Measurements from ENCODE around the gene PKP3. TPM values are rescaled to one million over a fixed set of nuclear protein-coding genes. Genes with fewer than 3 reads are reported as not detected.

PKP3 gene
- total RNA-seq, 1 donor from 2014 or later = 0.85 TPM

DNA sequence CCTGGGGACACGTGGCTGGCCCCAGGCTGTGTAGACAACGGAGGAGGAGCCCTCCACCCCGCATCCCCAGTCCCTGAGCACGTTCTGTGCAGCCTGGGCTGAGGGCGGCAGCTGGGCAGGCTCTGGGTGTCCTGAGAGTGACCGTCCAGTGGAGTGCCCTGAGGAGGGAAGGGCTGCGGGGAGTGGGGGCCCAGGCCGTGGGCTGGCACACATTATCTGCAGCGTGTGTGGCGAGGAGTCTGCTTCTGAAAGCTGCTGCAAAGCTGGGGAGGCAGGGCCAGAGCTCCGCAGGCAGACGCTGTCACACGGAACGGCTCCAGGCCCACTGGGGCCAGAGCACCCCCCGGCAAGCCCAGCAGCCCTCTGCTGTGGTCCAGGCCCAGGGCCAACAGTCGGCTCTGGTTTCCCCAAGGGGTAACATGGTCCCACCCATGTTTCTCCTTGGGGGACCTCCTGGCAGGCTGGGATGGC is 48.6 kb downstream of the PKP3 start:
- Mint-ChIP-seq H3K9me3 (ENCODE audit: low read depth) (no peaks in the 10 kb centered on the region), H3K27me3 (ENCODE audit: low read depth) (no peaks in the 10 kb centered on the region), H3K4me3 (ENCODE audit: unreplicated experiment) (no peak overlapping the region), H3K36me3 (ENCODE audit: low read depth) (no peaks in the 10 kb centered on the region), H3K27ac (ENCODE audit: unreplicated experiment) (peak overlapping the region; percentile 12), H3K4me1 (ENCODE audit: low read depth) (peaks cover 10% of the 10 kb centered on the region)
- TF ChIP-seq, protein P1, sequence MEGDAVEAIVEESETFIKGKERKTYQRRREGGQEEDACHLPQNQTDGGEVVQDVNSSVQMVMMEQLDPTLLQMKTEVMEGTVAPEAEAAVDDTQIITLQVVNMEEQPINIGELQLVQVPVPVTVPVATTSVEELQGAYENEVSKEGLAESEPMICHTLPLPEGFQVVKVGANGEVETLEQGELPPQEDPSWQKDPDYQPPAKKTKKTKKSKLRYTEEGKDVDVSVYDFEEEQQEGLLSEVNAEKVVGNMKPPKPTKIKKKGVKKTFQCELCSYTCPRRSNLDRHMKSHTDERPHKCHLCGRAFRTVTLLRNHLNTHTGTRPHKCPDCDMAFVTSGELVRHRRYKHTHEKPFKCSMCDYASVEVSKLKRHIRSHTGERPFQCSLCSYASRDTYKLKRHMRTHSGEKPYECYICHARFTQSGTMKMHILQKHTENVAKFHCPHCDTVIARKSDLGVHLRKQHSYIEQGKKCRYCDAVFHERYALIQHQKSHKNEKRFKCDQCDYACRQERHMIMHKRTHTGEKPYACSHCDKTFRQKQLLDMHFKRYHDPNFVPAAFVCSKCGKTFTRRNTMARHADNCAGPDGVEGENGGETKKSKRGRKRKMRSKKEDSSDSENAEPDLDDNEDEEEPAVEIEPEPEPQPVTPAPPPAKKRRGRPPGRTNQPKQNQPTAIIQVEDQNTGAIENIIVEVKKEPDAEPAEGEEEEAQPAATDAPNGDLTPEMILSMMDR (IDR thresholded peaks at IDR 0.05) = no peak
- DNase-seq (ENCODE audit: low spot score) = peak; percentile 86

DNA sequence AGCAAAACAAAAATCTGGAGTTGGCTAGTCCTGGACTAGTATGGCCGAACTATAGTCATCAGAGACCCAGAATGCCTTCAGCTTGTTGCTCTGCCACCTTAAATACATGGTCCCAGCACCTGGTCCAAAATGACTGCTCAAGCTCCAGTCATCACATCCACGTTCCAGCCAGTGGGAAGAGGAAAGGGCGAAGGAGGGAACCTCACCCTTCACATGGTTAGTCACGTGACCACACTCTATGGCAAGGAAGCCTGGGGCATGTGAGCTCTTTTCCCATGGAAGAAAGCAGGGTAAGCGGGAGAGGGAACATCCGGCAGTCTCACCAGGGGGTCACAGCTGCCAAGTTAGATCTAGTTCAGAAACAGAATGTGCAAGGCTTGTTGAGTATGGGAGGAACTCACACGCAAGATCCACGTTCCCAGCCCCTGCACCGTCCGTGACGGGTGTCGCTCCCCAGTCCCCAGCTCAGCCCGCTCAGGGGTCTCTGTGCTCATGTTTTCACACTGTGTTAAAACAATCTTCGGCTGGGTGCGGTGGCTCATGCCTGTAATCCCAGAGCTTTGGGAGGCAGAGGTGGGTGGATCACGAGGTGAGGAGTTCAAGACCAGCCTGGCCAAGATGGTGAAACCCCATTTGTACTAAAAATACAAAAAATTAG is 49.7 kb downstream of the PKP3 start:
- no peaks in the 10 kb centered on the region for H3K27me3 Mint-ChIP-seq (ENCODE audit: low read depth)
- peaks cover 11% of the 10 kb centered on the region for H3K4me1 Mint-ChIP-seq (ENCODE audit: low read depth)
- H3K27ac Mint-ChIP-seq (ENCODE audit: unreplicated experiment) = peak overlapping the region; percentile 63
- H3K4me3 Mint-ChIP-seq (ENCODE audit: unreplicated experiment) = no peak overlapping the region
- DNase-seq (ENCODE audit: low spot score) = peak; percentile 80
- TF ChIP-seq, protein P1 (IDR thresholded peaks at IDR 0.05) = no peak
- no peaks in the 10 kb centered on the region for H3K9me3 Mint-ChIP-seq (ENCODE audit: low read depth)
- H3K36me3 Mint-ChIP-seq (ENCODE audit: low read depth) = no peaks in the 10 kb centered on the region

DNA sequence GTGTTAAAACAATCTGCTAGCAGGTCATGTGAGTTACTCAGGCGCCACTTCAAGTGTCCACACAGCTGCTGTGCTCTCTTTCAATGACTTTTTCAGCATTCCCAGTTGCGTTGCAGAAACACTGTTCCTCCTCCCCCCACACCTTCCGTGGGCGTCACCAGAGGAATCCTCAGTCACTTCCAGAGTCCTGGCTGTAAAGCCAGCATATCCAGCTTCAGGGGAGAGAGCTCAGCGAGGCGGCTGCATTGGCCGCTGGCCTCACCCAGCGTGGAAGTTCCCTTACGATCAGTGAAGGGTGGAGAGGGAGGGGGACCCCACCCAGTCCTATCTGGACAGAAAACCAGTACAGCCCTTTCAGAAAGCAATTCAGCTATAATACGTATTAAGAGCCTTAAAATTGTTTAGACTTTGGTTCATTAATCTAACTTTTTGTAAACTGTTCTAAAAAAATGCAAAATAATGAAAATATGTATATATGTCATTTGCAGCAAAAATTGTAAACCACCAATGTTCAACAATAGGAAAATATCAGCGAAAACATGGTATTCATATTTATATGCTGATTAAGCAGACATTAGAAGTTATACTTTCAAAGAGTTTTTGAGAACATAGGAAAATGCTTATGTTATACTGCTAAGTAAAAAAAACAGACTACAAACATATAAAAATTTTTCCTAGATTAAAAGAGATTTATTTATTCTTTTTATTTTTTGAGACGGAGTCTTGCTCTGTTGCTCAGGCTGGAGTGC is 50.6 kb downstream of the PKP3 start:
- peak overlapping the region; percentile 61 for H3K27ac Mint-ChIP-seq (ENCODE audit: unreplicated experiment)
- no peaks in the 10 kb centered on the region for H3K36me3 Mint-ChIP-seq (ENCODE audit: low read depth)
- DNase-seq (ENCODE audit: low spot score) = peak; percentile 58
- no peaks in the 10 kb centered on the region for H3K9me3 Mint-ChIP-seq (ENCODE audit: low read depth)
- TF ChIP-seq, protein P1 (IDR thresholded peaks at IDR 0.05) = no peak
- H3K27me3 Mint-ChIP-seq (ENCODE audit: low read depth) = no peaks in the 10 kb centered on the region
- H3K4me3 Mint-ChIP-seq (ENCODE audit: unreplicated experiment) = peak overlapping the region; percentile 28
- H3K4me1 Mint-ChIP-seq (ENCODE audit: low read depth) = peaks cover 17% of the 10 kb centered on the region

DNA sequence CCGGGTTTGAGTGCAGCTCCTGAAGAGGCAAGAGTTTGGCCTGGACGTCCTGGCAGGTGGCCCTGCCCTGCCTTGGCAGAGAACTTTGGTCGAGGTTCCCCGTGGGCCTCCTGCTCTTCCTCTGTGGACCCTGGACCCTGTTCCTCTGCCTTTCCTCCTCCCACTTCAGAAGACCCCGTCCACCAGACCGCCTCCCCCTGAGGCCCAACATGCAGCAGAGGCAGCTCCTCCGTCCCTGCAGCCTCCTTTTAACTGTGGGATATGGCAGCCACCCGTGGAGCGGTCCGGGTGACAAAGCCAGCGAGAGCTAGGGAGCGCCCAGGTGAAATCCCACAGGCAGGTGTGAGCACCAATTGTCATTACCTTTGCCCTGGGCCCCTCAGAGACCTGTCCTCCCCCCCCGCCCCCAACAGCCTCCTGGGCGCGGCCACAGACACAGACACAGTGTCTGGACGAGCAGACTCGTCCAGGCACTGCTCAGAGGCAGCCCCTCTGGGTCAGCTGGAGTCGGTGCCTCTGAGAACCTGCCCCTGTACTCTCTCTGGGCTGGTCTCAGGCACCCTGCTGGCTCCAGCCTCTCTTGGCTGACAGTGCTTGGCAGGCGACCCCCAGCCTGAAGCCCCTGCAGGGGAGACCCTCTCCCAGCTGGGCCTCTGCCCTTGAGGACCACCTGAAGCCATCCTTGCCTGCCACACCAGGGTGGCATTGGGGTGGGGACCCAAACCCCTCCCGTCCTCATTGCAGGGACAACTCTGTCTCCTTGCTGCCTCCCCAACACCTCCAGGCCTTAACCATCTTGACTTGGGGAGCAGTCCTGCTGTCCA is 52.0 kb downstream of the PKP3 start:
- TF ChIP-seq, protein P1 (IDR thresholded peaks at IDR 0.05) = no peak
- no peak overlapping the region for H3K27ac Mint-ChIP-seq (ENCODE audit: unreplicated experiment)
- peak; percentile 72 for DNase-seq (ENCODE audit: low spot score)
- no peak overlapping the region for H3K4me3 Mint-ChIP-seq (ENCODE audit: unreplicated experiment)
- no peaks in the 10 kb centered on the region for H3K9me3 Mint-ChIP-seq (ENCODE audit: low read depth)
- no peaks in the 10 kb centered on the region for H3K36me3 Mint-ChIP-seq (ENCODE audit: low read depth)
- peaks cover 22% of the 10 kb centered on the region for H3K4me1 Mint-ChIP-seq (ENCODE audit: low read depth)
- H3K27me3 Mint-ChIP-seq (ENCODE audit: low read depth) = no peaks in the 10 kb centered on the region

DNA sequence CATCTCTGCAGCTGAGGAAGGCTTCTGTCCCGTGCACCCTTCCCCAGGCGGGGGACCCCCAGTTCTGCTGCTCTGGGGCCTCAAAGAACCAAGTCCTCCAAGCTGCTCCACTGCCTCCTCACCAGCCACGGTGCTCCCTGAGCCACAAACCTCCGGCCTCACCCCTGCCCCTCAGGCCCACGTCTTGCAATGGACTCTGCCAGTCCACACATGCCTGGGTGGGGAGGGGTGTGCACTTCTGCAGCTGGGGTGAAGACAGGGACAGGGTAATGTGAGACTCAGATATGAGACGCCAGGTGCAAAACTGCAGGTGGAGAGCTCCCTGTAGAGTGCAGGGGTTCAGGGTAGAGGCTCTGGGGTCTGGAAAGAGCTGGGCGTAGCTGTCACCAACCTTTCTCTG is 52.9 kb downstream of the PKP3 start:
- no peak overlapping the region for H3K4me3 Mint-ChIP-seq (ENCODE audit: unreplicated experiment)
- TF ChIP-seq, protein P1 (IDR thresholded peaks at IDR 0.05) = no peak
- H3K9me3 Mint-ChIP-seq (ENCODE audit: low read depth) = no peaks in the 10 kb centered on the region
- peak; percentile 78 for DNase-seq (ENCODE audit: low spot score)
- H3K36me3 Mint-ChIP-seq (ENCODE audit: low read depth) = no peaks in the 10 kb centered on the region
- no peaks in the 10 kb centered on the region for H3K27me3 Mint-ChIP-seq (ENCODE audit: low read depth)
- no peak overlapping the region for H3K27ac Mint-ChIP-seq (ENCODE audit: unreplicated experiment)
- H3K4me1 Mint-ChIP-seq (ENCODE audit: low read depth) = peaks cover 31% of the 10 kb centered on the region

Data from chondrocyte (in vitro differentiated cells).